ENCODE data around the gene KRTAP5-2. TPM values are rescaled to one million over a fixed set of nuclear protein-coding genes. Genes with fewer than 3 reads are reported as not detected.

KRTAP5-2 gene
- total and polyA plus RNA-seq, 2 of the 8 experiments (the other 6 are each of a cell fraction or from before 2014, with no cell fraction given) = not detected

- POLR2A ChIA-PET (ENCODE audit: partially characterized antibody) = interaction anchor here (0.6 kb wide), 1 partner anchor 153 kb away, joined by 3 read pairs; no protein-coding TSS in a partner anchor
- Histone ChIP-seq H3K4me3 (ENCODE audit: extremely low read depth in 1 of 4, insufficient read depth in 2 of 4, low read depth in 3 of 4, low read length in 4 of 4) (no peak overlapping the region), H3K14ac (ENCODE audit: insufficient read length) (no peak overlapping the region), H4K20me1 (replicated peaks in 1 of 2; ENCODE audit: control insufficient read depth in 1 of 2, insufficient read depth in 2 of 2, low read length in 2 of 2) (peaks cover 0 to 2% of the 10 kb centered on the region in 2 experiments), H3K9me3 (ENCODE audit: insufficient read depth in 2 of 2, low read depth in 1 of 2, low read length in 1 of 2) (peaks cover 0 to 4% of the 10 kb centered on the region in 2 experiments; a peak in 1 of 4 replicates), H2BK15ac (ENCODE audit: low read length) (no peak overlapping the region), H3K36me3 (ENCODE audit: control insufficient read depth in 2 of 4, insufficient read depth in 4 of 4, low read length in 3 of 4) (no peaks in the 10 kb centered on the region), H4K5ac (ENCODE audit: insufficient read length, low read depth, low read length) (no peak overlapping the region), H2BK12ac (ENCODE audit: low read depth, low read length) (no peak overlapping the region), H3K27me3 (replicated peaks in 1 of 4; ENCODE audit: control insufficient read depth in 3 of 4, extremely low read depth in 1 of 4, insufficient read depth in 3 of 4, low read length in 3 of 4) (peaks cover 0 to 4% (median 0%) of the 10 kb centered on the region in 4 experiments; a peak in 1 of 7 replicates), H3K27ac (ENCODE audit: low read depth, low read length) (no peak overlapping the region), H3K23me2 (ENCODE audit: low read depth, low read length) (peaks cover 2% of the 10 kb centered on the region; the same call in 1 of the 2 replicates), H4K8ac (ENCODE audit: extremely low read depth, insufficient read depth, low read length) (no peak overlapping the region), H3K4me1 (replicated peaks in 1 of 4; ENCODE audit: control insufficient read depth in 3 of 4, insufficient read depth in 4 of 4, low read length in 3 of 4) (peaks cover 2 to 13% (median 5%) of the 10 kb centered on the region in 4 experiments), H4K91ac (replicated peaks; ENCODE audit: insufficient read length, low read length) (no peak overlapping the region), H2AK5ac (ENCODE audit: low read depth, low read length) (no peak overlapping the region), H2BK120ac (replicated peaks; ENCODE audit: low read depth, low read length) (no peak overlapping the region), H2BK5ac (ENCODE audit: low read depth, low read length) (no peak overlapping the region), H3K79me1 (ENCODE audit: low read depth, low read length) (no peaks in the 10 kb centered on the region), H3K18ac (ENCODE audit: extremely low read depth, low read length) (no peak overlapping the region), H3K23ac (ENCODE audit: insufficient read length) (no peak overlapping the region), H3K79me2 (ENCODE audit: control insufficient read depth in 1 of 2, insufficient read depth in 2 of 2, low read length in 2 of 2) (no peaks in the 10 kb centered on the region), H2AFZ (ENCODE audit: low read length) (no peak overlapping the region), H3K9ac (replicated peaks in 1 of 4; ENCODE audit: extremely low read depth in 1 of 4, low read depth in 3 of 4, low read length in 3 of 4) (no peak overlapping the region), H3K4ac (replicated peaks; ENCODE audit: insufficient read length, low read depth, low read length) (no peak overlapping the region), H3K4me2 (ENCODE audit: insufficient read depth in 1 of 2, low read depth in 2 of 2, low read length in 2 of 2) (no peak overlapping the region), H3K56ac (replicated peaks; ENCODE audit: insufficient read length, low read depth, low read length) (no peak overlapping the region), H2BK20ac (ENCODE audit: low read length) (no peak overlapping the region)
- DNase-seq (ENCODE audit: low read depth in 1 of 2, low spot score in 2 of 2) (no peak), FAIRE-seq (no peak)
- TF ChIP-seq HDAC6 (IDR thresholded peaks at IDR 0.05; ENCODE audit: low read depth, low read length) = no peak
- no peak for TF ChIP-seq MAX (IDR thresholded peaks at IDR 0.05)
- no peak for TF ChIP-seq ATF2 (IDR thresholded peaks at IDR 0.05; ENCODE audit: low read length)
- TF ChIP-seq ATF3 (IDR thresholded peaks at IDR 0.05; ENCODE audit: insufficient read depth, low read depth, low read length) = no peak
- TF ChIP-seq SRF (IDR thresholded peaks at IDR 0.05; ENCODE audit: low read depth, low read length) = no peak
- no peak for TF ChIP-seq SP1 (IDR thresholded peaks at IDR 0.05; ENCODE audit: low read depth, low read length)
- no peak for TF ChIP-seq JUN (IDR thresholded peaks at IDR 0.05; ENCODE audit: low read depth, low read length)
- CTCF ChIA-PET (ENCODE audit: partially characterized antibody) = interaction anchor here (1.3 to 7.7 kb wide), 6 partner anchors 22 to 52 kb away, joined by 3 to 95 read pairs (median 24); partner anchors contain the start of gene KRTAP5-5
- 76% methylated on average over 6 of the region's 6 CpGs; no CpG with 5 or more reads in 1 of the 2 experiments for WGBS, 2 experiments (ENCODE audit: extremely low coverage in 1 of 2, insufficient coverage in 1 of 2, insufficient read length in 1 of 2, insufficient replicate concordance in 2 of 2, low coverage in 1 of 2, low lambda C conversion rate in 2 of 2, missing lambda C conversion rate in 1 of 2)
These were observed 722 bp upstream of the KRTAP5-2 start for GRCh38 chr11:1598816-1599215.

Measured in H1 (cell line).